ENCODE data around the gene TCF15.

TCF15 gene

GRCh38 chr20:611843-612185 is 1.7 kb upstream of the TCF15 start:
- DNase-seq = no peak
- H3K9me3 ChIP-seq (ENCODE audit: control insufficient read depth, low read length) = no peaks in the 10 kb centered on the region
- no peak overlapping the region for H3K27ac ChIP-seq (ENCODE audit: insufficient read depth, low read length, poor library complexity, severe bottlenecking)
- H3K4me1 ChIP-seq (ENCODE audit: control insufficient read depth, insufficient read depth, low read length, poor library complexity, severe bottlenecking) = peaks cover 5% of the 10 kb centered on the region
- H3K36me3 ChIP-seq (ENCODE audit: control insufficient read depth, insufficient read depth, low read length) = no peaks in the 10 kb centered on the region
- no peak overlapping the region for H3K4me3 ChIP-seq (ENCODE audit: insufficient read depth, low read depth, low read length, poor library complexity, severe bottlenecking)
- H3K27me3 ChIP-seq (replicated peaks; ENCODE audit: control insufficient read depth, insufficient read depth, low read length, poor library complexity, severe bottlenecking) = peaks cover 15% of the 10 kb centered on the region

GRCh38 chr20:611047-611842 is 1.1 kb upstream of the TCF15 start:
- DNase-seq = no peak
- no peak overlapping the region for H3K4me3 ChIP-seq (ENCODE audit: insufficient read depth, low read depth, low read length, poor library complexity, severe bottlenecking)
- no peak overlapping the region for H3K27ac ChIP-seq (ENCODE audit: insufficient read depth, low read length, poor library complexity, severe bottlenecking)
- peaks cover 15% of the 10 kb centered on the region for H3K27me3 ChIP-seq (replicated peaks; ENCODE audit: control insufficient read depth, insufficient read depth, low read length, poor library complexity, severe bottlenecking)
- no peaks in the 10 kb centered on the region for H3K36me3 ChIP-seq (ENCODE audit: control insufficient read depth, insufficient read depth, low read length)
- peaks cover 5% of the 10 kb centered on the region for H3K4me1 ChIP-seq (ENCODE audit: control insufficient read depth, insufficient read depth, low read length, poor library complexity, severe bottlenecking)
- H3K9me3 ChIP-seq (ENCODE audit: control insufficient read depth, low read length) = no peaks in the 10 kb centered on the region

GRCh38 chr20:609371-609964 is 641 bp downstream of the TCF15 start:
- H3K27me3 ChIP-seq (replicated peaks; ENCODE audit: control insufficient read depth, insufficient read depth, low read length, poor library complexity, severe bottlenecking) = peaks cover 15% of the 10 kb centered on the region
- H3K36me3 ChIP-seq (ENCODE audit: control insufficient read depth, insufficient read depth, low read length) = no peaks in the 10 kb centered on the region
- H3K27ac ChIP-seq (ENCODE audit: insufficient read depth, low read length, poor library complexity, severe bottlenecking) = no peak overlapping the region
- no peak overlapping the region for H3K4me3 ChIP-seq (ENCODE audit: insufficient read depth, low read depth, low read length, poor library complexity, severe bottlenecking)
- peaks cover 5% of the 10 kb centered on the region for H3K4me1 ChIP-seq (ENCODE audit: control insufficient read depth, insufficient read depth, low read length, poor library complexity, severe bottlenecking)
- no peak for DNase-seq
- no peaks in the 10 kb centered on the region for H3K9me3 ChIP-seq (ENCODE audit: control insufficient read depth, low read length)

- no peaks in the 10 kb centered on the region for H3K36me3 ChIP-seq (ENCODE audit: control insufficient read depth, insufficient read depth, low read length)
- no peak overlapping the region for H3K4me3 ChIP-seq (ENCODE audit: insufficient read depth, low read depth, low read length, poor library complexity, severe bottlenecking)
- H3K27ac ChIP-seq (ENCODE audit: insufficient read depth, low read length, poor library complexity, severe bottlenecking) = no peak overlapping the region
- peaks cover 15% of the 10 kb centered on the region for H3K27me3 ChIP-seq (replicated peaks; ENCODE audit: control insufficient read depth, insufficient read depth, low read length, poor library complexity, severe bottlenecking)
- no peak for DNase-seq
- H3K9me3 ChIP-seq (ENCODE audit: control insufficient read depth, low read length) = no peaks in the 10 kb centered on the region
- H3K4me1 ChIP-seq (ENCODE audit: control insufficient read depth, insufficient read depth, low read length, poor library complexity, severe bottlenecking) = peaks cover 5% of the 10 kb centered on the region
Measured at GRCh38 chr20:608970-609369, 1.1 kb downstream of the TCF15 start.

GRCh38 chr20:607476-607875 is 2.6 kb downstream of the TCF15 start:
- H3K36me3 ChIP-seq (ENCODE audit: control insufficient read depth, insufficient read depth, low read length) = no peaks in the 10 kb centered on the region
- no peak for DNase-seq
- H3K4me1 ChIP-seq (ENCODE audit: control insufficient read depth, insufficient read depth, low read length, poor library complexity, severe bottlenecking) = peaks cover 5% of the 10 kb centered on the region
- H3K27ac ChIP-seq (ENCODE audit: insufficient read depth, low read length, poor library complexity, severe bottlenecking) = no peak overlapping the region
- H3K27me3 ChIP-seq (replicated peaks; ENCODE audit: control insufficient read depth, insufficient read depth, low read length, poor library complexity, severe bottlenecking) = peaks cover 15% of the 10 kb centered on the region
- no peak overlapping the region for H3K4me3 ChIP-seq (ENCODE audit: insufficient read depth, low read depth, low read length, poor library complexity, severe bottlenecking)
- H3K9me3 ChIP-seq (ENCODE audit: control insufficient read depth, low read length) = no peaks in the 10 kb centered on the region

GRCh38 chr20:605237-605636 is 4.9 kb downstream of the TCF15 start:
- H3K27me3 ChIP-seq (replicated peaks; ENCODE audit: control insufficient read depth, insufficient read depth, low read length, poor library complexity, severe bottlenecking) = peaks cover 11% of the 10 kb centered on the region
- H3K4me1 ChIP-seq (ENCODE audit: control insufficient read depth, insufficient read depth, low read length, poor library complexity, severe bottlenecking) = peaks cover under 1% of the 10 kb centered on the region
- H3K9me3 ChIP-seq (ENCODE audit: control insufficient read depth, low read length) = no peaks in the 10 kb centered on the region
- no peaks in the 10 kb centered on the region for H3K36me3 ChIP-seq (ENCODE audit: control insufficient read depth, insufficient read depth, low read length)
- no peak overlapping the region for H3K27ac ChIP-seq (ENCODE audit: insufficient read depth, low read length, poor library complexity, severe bottlenecking)
- no peak for DNase-seq
- no peak overlapping the region for H3K4me3 ChIP-seq (ENCODE audit: insufficient read depth, low read depth, low read length, poor library complexity, severe bottlenecking)

- no peak overlapping the region for H3K27ac ChIP-seq (ENCODE audit: insufficient read depth, low read length, poor library complexity, severe bottlenecking)
- H3K4me1 ChIP-seq (ENCODE audit: control insufficient read depth, insufficient read depth, low read length, poor library complexity, severe bottlenecking) = no peaks in the 10 kb centered on the region
- H3K36me3 ChIP-seq (ENCODE audit: control insufficient read depth, insufficient read depth, low read length) = no peaks in the 10 kb centered on the region
- H3K4me3 ChIP-seq (ENCODE audit: insufficient read depth, low read depth, low read length, poor library complexity, severe bottlenecking) = no peak overlapping the region
- peaks cover 3% of the 10 kb centered on the region for H3K27me3 ChIP-seq (replicated peaks; ENCODE audit: control insufficient read depth, insufficient read depth, low read length, poor library complexity, severe bottlenecking)
- DNase-seq = no peak
- no peaks in the 10 kb centered on the region for H3K9me3 ChIP-seq (ENCODE audit: control insufficient read depth, low read length)
Measured at GRCh38 chr20:603116-603640, 6.9 kb downstream of the TCF15 start.

GRCh38 chr20:602111-602970 is 7.8 kb downstream of the TCF15 start:
- no peak for DNase-seq
- Histone ChIP-seq H3K4me3 (ENCODE audit: insufficient read depth, low read depth, low read length, poor library complexity, severe bottlenecking) (no peak overlapping the region), H3K4me1 (ENCODE audit: control insufficient read depth, insufficient read depth, low read length, poor library complexity, severe bottlenecking) (no peaks in the 10 kb centered on the region), H3K27ac (ENCODE audit: insufficient read depth, low read length, poor library complexity, severe bottlenecking) (no peak overlapping the region), H3K27me3 (replicated peaks; ENCODE audit: control insufficient read depth, insufficient read depth, low read length, poor library complexity, severe bottlenecking) (no peaks in the 10 kb centered on the region), H3K9me3 (ENCODE audit: control insufficient read depth, low read length) (no peaks in the 10 kb centered on the region), H3K36me3 (ENCODE audit: control insufficient read depth, insufficient read depth, low read length) (no peaks in the 10 kb centered on the region)

- Histone ChIP-seq H3K27ac (ENCODE audit: insufficient read depth, low read length, poor library complexity, severe bottlenecking) (no peak overlapping the region), H3K4me1 (ENCODE audit: control insufficient read depth, insufficient read depth, low read length, poor library complexity, severe bottlenecking) (no peaks in the 10 kb centered on the region), H3K4me3 (ENCODE audit: insufficient read depth, low read depth, low read length, poor library complexity, severe bottlenecking) (no peak overlapping the region), H3K27me3 (replicated peaks; ENCODE audit: control insufficient read depth, insufficient read depth, low read length, poor library complexity, severe bottlenecking) (no peaks in the 10 kb centered on the region), H3K9me3 (ENCODE audit: control insufficient read depth, low read length) (no peaks in the 10 kb centered on the region), H3K36me3 (ENCODE audit: control insufficient read depth, insufficient read depth, low read length) (no peaks in the 10 kb centered on the region)
- no peak for DNase-seq
Measured at GRCh38 chr20:600736-601135, 9.4 kb downstream of the TCF15 start.

GRCh38 chr20:600141-600540 is 10.0 kb downstream of the TCF15 start:
- Histone ChIP-seq H3K36me3 (ENCODE audit: control insufficient read depth, insufficient read depth, low read length) (no peaks in the 10 kb centered on the region), H3K27ac (ENCODE audit: insufficient read depth, low read length, poor library complexity, severe bottlenecking) (no peak overlapping the region), H3K4me1 (ENCODE audit: control insufficient read depth, insufficient read depth, low read length, poor library complexity, severe bottlenecking) (no peaks in the 10 kb centered on the region), H3K9me3 (ENCODE audit: control insufficient read depth, low read length) (no peaks in the 10 kb centered on the region), H3K27me3 (replicated peaks; ENCODE audit: control insufficient read depth, insufficient read depth, low read length, poor library complexity, severe bottlenecking) (no peaks in the 10 kb centered on the region), H3K4me3 (ENCODE audit: insufficient read depth, low read depth, low read length, poor library complexity, severe bottlenecking) (no peak overlapping the region)
- no peak for DNase-seq

Data from effector memory CD4-positive, alpha-beta T cell (primary cell).